SKM-1 treated with dmso at 0.1 percent for 144 hours (cell line): ENCODE results near the gene AWAT1.
"Not testable (repeated sequence)": the region's sequence is repeated elsewhere in the genome, so short reads cannot be mapped to it uniquely, and the experiment has no call there.

ENCODE experiments used
- DNase-seq: peaks from one replicate; lab custom pipeline; 2025; ENCODE audit not compliant: unreplicated experiment; lab: John Stamatoyannopoulos, UW

AWAT1 gene

DNA sequence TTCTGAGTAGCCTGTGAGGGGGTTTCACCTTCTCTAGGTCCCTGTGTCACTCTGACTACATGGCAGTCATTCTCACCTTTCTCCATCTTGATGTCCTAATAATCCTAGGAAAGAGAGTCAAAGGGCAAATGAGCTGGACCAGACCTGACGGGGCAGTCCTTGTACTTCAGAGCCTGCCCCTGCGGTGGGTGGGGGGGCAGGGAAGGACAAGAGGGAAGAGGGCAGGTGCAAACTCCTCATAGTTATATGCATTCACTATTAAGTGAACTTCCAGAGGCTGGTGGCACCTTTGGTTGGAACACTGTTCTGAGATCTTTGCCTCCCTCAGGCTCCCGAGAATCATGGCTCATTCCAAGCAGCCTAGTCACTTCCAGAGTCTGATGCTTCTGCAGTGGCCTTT lies at the start of gene AWAT1:
TSS of gene AWAT1 (plus strand) at position 301 of the 400 bp plus-strand sequence. CDS start at position 342, 41 bp downstream.
- no peak for DNase-seq

DNA sequence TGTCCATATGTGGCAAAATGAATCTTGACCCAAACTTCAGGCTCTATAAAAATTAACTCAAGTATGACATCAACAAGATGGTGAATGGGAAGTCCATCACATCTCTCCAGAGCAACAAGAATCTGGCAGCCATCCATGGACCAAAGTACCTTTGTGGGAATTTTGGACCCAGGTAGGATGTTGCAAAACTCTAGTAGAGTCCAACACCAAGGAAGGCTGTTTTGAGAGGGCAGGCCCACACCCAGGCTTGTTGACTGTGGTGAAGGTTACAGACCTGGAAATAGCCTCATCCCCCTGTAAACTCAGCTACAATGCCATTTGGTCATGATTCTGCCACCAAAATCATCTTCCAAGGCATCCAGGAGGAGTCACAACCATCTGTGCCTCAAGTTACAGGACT lies 44.2 kb upstream of the AWAT1 start:
- DNase-seq: no peak

DNA sequence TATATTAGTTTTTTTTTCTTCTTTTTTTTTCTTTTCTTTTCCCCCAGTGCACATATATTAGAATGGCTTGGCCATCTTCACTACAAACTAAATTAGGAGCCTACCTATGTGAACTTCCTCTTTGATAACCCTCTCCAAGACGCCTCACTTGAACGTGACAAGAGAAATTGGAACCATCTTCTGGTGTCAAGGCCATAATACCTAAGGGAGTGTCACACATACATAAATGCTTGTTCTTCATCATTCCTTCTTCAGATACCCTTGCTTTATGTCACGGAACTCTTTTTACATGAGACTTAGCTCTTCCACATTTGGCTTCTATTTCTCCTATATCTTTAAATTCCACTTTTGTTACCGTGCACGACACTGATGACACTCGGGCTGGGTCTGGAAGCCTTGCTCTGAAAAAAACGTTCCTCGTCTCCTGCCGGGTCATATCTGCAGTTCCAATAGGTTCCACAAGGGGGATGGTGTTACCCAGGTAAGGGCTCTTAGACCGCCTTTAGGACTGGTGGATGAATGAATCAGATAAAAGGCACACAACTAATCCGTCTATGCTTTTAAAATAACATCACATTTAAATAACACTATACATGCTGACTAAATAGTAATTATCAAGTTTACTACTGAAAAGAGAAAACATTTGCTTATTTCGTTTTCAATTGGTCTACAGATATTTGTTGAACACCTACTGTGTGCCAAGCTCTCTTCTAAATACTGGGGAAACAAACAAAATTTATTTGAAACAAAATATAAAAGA lies 37.3 kb upstream of the AWAT1 start:
- DNase-seq: no peak

DNA sequence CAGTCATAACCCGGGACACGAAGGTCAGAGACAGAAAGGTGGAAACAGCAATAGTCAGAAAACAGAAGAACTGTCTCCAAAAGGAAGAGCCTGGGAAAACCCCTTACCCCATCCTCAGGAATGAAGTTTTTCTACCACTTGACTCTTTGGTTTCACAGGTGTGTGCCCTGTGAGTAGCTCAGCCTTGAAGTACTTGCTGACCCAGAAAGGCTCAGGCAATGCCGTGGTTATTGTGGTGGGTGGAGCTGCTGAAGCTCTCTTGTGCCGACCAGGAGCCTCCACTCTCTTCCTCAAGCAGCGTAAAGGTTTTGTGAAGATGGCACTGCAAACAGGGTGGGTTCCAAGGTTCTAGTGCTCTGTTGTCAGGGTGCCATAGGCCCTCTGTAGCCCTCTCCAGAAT lies 32.7 kb upstream of the AWAT1 start:
- no peak for DNase-seq

DNA sequence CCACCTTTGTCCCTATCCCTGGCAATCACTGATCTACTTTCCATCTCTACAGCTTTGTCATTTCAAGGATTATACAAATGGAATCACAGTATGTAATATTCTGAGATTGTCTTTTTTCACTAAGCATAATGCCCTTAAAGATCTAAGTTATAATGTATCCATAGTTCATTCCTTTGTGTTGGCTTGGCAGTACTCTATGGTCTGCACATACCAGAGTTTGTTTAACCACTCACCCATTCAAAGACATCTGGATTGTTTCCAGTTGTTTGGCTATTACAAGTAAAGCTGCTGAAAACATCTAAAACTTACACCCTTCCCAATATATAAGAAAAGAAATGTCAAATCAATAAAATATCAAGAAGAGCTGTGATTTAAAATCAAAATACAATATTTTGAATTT lies 26.0 kb upstream of the AWAT1 start:
- DNase-seq: no peak

DNA sequence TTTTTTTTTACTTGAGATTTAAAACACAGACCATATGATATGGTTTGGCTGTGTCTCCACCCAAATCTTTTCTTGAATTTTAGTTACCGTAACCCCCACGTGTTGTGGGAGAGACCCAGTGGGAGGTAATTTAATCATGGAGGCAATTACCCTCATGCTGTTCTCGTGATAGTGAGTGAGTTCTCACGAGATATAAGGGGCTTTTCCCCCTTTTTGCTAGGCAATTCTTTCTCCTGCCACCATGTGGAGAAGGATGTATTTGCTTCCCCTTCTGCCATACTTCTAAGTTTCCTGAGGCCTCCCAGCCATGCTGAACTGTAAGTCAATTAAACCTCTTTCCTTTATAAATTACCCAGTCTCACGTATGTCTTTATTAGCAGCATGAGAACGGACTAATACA lies 24.9 kb upstream of the AWAT1 start:
- not testable (repeated sequence) for DNase-seq

DNA sequence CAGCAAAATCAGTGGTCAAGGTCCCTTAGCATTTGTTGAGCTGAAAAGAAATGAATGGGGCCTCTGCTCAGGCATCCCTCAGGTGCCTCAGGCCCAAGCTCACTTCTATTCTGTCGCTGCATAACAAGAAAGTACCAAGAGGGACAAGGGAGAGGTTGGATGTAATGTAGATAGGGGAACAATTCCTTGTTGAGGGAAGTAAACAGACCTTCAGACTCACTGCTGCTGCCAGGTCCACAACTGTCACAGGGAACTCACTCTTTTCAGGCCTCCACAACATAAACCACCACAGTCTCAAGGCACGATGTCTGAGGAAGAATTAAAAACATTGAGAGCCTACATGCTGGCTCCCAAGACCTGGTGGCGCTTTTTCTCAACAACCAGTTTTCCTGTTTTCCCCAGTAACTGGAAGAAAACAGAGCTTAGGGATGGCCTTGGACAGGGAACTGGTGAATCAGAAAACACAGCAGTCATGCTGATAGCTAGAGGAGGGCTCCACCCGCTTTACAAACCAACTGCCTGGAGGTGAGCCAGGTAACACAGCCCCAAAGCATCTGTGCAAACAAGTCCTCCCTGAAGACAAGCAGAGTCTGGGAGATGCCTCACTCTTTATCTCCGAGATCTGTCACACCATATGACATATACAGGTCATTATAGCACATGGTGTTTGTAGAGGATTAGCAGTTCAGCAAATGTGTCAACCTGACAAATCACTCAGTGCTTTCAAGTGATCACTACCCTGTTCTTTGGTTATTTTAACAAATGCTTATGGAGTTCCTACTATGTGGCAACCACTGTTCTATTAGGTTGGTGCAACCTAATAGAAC lies 14.3 kb upstream of the AWAT1 start:
- no peak for DNase-seq

DNA sequence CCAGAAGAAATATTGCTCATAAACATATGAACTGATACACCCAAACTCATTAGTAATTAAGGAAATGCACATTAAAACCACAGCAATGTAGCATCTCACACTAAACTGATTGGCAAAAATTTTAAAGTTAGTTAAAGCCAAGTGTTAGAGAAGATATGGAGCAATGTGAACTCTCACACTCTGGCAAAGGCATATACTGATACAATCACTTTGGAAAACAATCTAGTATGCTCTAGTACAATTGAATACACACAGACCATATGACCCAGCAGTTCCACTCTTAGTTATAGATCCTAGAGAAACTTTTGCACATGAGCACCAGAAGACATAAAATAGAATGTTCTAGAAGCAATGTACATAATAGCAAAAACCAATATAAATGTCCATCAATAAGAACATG lies 8.4 kb upstream of the AWAT1 start:
- no peak for DNase-seq

DNA sequence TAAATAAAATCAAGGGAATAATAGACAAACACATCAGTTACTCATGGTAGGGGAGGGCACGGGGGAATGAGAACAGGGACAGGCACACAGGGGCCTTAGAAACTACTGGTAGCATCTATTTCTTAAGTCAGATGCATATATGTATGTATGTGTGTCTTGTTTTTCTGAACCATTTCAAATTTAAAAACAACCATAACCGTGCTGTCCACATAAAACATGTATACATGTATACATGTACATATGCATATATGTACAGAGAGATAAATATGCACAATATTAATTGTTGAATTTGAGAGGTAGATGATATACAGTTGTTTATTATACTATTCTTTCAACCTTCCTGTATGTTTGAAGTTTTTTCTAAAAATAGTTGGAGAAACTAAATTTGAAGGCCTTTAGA lies 7.8 kb upstream of the AWAT1 start:
- DNase-seq: no peak

DNA sequence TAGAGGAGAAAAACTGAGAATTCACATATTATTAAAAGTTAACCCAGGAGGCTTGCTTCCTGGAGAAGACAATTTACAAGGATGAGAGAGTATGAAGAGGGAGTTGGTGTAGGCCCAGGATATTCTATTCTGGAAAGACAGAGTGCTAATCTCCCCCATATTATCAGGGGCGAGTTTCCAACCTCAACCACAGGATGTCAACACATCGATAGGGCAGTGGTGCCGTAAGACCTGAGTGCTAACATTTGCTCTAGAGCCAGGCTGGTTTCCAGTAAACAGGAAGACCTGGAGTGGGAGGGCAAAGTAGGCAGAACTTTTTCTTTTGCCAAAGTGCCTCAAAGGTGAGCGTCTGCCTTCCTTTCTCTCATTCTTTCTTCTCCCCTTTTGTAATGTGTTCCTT lies 2.8 kb upstream of the AWAT1 start:
- DNase-seq: no peak

DNA sequence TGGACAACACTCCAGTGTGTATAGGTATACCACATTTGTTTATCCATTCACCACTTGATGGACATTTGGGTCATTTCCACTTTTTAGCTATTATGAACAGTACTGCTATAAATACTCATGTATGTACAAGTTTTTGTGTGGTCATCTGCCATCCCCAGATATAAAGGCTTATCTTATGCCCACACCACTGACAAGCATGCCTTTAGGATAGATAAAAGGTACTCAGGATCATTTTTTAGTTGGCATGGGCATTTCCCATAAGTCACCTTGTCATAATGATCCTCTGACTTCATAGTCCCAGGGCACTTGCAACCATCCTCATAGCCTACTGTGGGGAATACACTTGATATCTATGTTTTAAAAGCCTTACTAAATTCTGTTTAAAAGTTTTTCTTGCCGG lies 6.3 kb downstream of the AWAT1 start:
- no peak for DNase-seq

DNA sequence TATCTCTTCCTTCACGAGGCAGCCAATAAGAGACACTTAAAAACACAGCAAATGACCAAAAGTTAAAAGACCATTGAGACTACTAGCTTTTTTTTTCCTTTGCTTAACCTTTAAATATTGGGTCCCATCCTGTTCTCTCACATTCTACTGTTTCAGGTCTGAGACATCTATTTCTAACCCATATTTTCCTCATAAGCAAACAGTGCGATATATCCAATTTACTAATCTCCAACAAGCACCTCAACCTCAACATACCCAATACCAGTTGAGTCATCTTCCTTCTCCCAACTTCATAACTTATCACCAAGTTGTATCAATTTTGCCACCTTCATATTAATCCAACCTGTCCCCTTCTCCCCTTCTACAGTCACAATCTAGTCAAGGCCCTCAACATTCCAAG lies 7.0 kb downstream of the AWAT1 start:
- DNase-seq: no peak

DNA sequence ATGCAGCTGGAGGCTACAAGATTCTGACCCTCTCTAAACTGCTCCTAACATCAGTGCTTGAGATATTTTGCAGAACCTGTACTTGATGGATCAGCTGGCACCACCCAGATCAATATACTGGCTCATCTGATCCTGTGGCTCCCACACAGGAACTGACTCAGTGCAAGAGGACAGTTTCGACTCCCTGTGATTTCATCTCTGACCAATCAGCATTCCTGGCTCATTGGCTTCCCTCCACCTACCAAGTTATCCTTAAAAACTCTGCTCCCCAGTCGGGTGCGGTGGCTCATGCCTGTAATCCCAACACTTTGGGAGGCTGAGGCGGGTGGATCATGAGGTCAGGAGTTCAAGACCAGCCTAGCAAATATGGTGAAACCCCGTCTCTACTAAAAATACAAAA lies 9.1 kb downstream of the AWAT1 start:
- not testable (repeated sequence) for DNase-seq

DNA sequence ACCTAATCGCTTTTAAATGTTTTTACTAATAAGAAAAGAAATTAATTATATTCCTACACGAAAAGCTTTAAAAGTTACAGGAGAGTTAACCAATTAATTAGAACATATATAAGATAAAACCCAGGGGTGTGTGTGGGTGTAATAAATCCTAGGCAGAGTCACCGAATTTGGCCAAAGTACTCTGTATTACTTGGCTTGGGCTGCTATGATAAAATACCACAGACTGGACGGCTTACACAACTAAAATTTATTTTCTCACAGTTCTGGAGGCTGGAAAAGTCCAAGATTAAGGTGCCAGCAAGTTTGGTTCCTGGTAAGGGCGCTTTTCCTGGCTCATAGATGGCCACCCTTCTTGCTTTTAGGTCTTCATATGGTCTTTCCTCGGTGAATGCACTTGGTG lies 10.4 kb downstream of the AWAT1 start:
- DNase-seq: no peak

DNA sequence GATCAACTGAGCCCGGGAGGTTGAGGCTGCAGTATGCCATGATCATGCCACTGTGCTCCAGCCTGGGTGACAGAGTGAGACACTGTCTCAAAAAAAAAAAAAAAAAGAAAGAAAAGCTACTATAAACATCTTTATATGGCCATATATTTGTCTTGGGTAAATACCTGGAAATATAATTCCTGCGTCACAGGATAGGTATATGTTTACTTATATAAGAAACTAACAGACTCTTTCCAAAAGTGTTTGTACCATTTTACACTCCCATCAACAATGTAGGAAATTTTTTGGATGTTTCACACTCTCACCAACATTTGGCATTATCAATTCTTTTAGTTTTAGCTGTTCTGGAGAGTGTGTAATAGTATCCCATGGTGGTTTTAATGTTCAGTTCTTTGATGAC lies 12.8 kb downstream of the AWAT1 start:
- no peak for DNase-seq

DNA sequence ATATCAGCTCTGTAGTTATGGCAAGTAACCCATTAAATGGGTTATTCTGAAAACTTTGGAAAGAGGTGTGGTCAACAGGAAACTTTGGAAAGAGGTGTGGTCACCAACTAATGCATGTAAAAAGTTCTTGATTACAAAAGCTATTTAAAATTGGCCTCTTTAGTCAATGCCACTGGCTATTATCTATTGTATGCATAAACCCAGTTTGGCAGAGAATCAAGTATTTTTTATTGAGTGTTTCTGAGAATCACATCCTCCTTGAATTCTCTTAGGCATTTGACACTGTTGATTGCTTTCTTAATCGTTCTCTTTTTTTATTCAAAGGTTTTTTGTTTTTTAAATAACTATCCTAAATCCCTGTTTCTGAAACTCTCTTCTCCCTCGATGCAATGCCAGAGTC lies 18.0 kb downstream of the AWAT1 start:
- no peak for DNase-seq

DNA sequence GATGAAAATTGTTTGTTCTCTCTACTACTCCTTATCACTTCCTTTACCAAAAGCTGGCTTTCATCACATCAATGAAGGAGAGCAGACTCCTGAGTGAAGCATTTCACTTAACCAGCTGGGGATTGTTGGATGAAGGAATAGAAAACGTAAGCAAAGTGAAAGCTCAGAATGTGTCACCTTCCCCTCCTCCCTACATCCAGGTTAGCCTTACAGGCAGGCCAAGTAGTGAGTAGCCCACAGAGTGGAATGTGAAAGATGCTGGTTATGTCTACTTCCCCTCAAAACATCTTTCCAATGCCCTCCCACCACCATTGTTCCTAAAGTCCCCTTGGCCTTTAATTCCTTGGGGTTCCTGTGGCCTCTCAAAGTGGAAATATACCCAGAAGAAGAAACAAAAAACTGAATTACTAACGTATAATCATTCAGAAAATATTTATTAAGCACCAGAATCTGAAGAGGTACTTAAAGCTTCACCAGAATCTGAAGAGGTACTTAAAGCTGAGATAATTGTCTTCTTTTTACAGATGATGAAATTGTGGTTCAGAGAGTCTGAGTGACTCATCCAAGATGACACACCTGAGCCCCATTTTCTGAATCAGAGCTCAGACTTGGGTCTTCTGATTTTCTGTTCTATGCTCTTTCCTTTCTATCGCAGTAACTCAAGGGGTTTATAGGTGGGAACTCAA lies 19.1 kb downstream of the AWAT1 start:
- no peak for DNase-seq

DNA sequence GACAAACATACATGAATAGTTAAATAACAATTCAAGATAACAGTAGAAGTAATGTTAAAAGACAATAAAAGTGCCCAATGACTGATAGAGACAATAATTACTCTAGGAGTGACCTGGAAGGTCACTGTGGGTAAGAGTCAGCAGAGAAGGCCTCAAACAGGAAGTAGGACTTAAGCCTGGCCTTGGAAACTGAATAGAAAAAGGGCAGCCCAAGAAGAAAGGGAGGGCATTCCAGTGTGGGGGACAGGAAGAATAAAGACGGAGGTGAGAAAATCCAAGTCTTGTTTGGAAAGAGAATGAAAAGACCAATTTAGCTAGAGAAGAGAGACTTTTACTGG lies 19.6 kb downstream of the AWAT1 start:
- no peak for DNase-seq

DNA sequence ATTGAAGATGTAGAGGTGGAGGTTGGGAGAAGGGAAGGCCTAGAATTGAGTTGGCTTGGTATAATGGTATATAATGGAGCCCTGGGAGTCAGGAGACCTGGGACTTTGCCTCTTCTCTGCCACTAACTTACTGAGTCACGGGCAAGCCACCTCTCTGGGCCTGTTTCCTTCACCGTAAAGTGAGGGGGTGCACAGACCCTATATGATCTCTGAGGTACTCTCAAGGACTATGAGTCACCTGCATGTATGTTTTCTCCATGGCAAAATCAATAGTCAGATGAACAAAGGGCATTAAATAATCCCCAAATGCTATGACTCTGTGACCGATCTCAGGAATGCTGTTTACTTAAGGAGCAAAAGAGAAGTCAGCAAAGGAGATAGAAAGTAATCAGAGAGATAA lies 20.5 kb downstream of the AWAT1 start:
- DNase-seq: no peak

DNA sequence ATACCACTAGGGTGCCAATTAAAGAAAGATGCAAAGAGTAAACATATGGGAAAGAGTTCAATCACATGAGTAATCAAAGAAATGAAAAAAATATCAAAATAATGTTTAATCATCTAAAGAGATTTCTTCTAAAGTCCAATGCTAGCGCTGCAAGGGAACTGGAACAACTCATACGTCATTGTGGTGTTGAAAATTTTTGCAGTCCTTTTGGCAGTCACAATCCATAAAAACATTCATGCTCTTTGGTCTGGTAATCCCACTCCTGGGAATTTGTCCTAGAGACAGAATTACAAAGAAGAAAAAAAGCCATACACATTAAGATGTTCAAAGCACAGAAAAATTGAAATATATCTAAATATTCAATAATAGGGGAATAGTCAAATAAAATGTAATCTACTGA lies 21.0 kb downstream of the AWAT1 start:
- no peak for DNase-seq

DNA sequence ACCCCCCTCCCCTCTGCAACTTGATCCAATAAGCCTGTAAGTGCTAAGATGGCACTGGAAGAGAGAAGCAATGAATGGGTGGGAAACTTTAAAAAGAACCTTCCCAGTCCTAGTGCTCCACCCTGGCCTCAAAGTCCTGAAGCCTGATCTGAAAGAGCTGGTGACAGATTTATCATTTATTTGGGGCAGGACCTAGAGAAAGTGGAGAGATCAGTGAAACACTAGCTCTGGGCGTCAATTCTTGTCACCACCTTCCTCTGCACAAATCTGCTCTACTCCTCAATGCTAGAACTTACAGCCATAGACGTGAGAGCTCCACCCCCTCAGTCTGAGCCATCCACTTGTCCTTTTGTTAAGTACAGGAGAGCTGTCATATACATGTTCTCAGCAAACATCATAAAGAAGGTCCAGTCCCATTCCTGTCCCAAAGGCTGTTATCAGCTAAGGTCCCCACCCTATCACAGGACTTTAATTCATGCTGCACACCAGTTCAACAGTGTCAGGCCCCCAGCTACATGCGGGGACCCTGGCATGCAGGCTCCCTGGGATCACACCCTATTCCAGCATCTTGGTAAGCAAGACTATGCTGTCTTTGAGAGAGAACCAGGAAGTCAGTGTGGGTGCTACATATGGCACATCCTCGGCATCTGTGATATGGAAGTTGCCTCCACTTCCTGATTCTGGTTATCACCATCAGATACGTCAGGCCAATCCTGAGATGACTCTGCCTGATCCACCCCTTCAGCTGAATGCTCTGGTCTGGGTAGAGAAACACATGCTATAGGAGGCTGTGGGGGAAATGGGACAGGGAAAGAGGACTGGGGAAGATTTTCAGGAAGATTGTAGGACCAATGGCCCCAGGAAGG lies 23.2 kb downstream of the AWAT1 start:
- no peak for DNase-seq
